Activated CD8-positive, alpha-beta memory T cell treated with anti-CD3 and anti-CD28 coated beads, Interleukin-2, amount 50 U/mL, for 1 hour (primary cell): ENCODE results near the gene LOXL1.
A peak's percentile ranks its signal among the peaks of the same experiment; 100 is the strongest.

Experiments used
- DNase-seq: peaks from one replicate; pipeline ENCODE4 v3.0.0-alpha.2; 2020; ENCODE audit errors: extremely low read depth

The LOXL1 gene

GRCh38 chr15:73993211-73993994 is 67.1 kb downstream of the LOXL1 start:
- DNase-seq, result no peak

- DNase-seq, result peak; percentile 83
Measured at GRCh38 chr15:73994413-73994883, 68.2 kb downstream of the LOXL1 start, which contains the start of gene PML. TSS of gene PML (plus strand) at chr15:73994716. CDS start at chr15:73994813, 97 bp downstream.

- no peak for DNase-seq
Measured at GRCh38 chr15:73994912-73995622, 68.8 kb downstream of the LOXL1 start.

- no peak for DNase-seq
Measured at GRCh38 chr15:73996267-73996666, 70.0 kb downstream of the LOXL1 start.

GRCh38 chr15:73996939-73997338 is 70.7 kb downstream of the LOXL1 start:
- no peak for DNase-seq

- DNase-seq, result no peak
Measured at GRCh38 chr15:73997986-73998385, 71.7 kb downstream of the LOXL1 start.
